Lower leg skin (tissue), 4 donors: ENCODE results near the gene RASGRP4. TPM values are rescaled to one million over a fixed set of nuclear protein-coding genes. Genes with fewer than 3 reads are reported as not detected.

Source experiments
- total RNA-seq, 4 donors: library from RNA; depleted of rRNA; stranded (reverse); fragments of >200 nt; gene quantifications; one replicate each; pipeline ENCODE4 v1.1.0, GENCODE V29; 2016

The RASGRP4 gene
- total RNA-seq, 4 donors from 2014 or later, result 1.3 to 2.3 (median 1.7) TPM

Other genes starting within 250 kb of the RASGRP4 start
- not detected for gene DPF1, start 202.0 kb downstream of the RASGRP4 start, total RNA-seq
- 10 to 100 TPM in 1 of 4 donors, 1 to 10 TPM in 3; 3.8 to 19.6 (median 7.1) TPM for gene PPP1R14A, start 169.8 kb downstream of the RASGRP4 start, total RNA-seq
- gene SPINT2, start 161.6 kb downstream of the RASGRP4 start, total RNA-seq, result 100 to 1,000 TPM; 401 to 505 (median 497) TPM
- 100 to 1,000 TPM; 373 to 601 (median 426) TPM for gene C19orf33, start 122.0 kb downstream of the RASGRP4 start, total RNA-seq
- gene YIF1B, start 110.3 kb downstream of the RASGRP4 start, total RNA-seq, result 10 to 100 TPM; 14.1 to 38.5 (median 25.5) TPM
- 10 to 100 TPM; 20.7 to 29.6 (median 25.5) TPM for gene KCNK6, start 106.4 kb downstream of the RASGRP4 start, total RNA-seq
- gene CATSPERG, start 90.4 kb downstream of the RASGRP4 start, total RNA-seq, result 1 to 10 TPM; 2.9 to 8.7 (median 5.1) TPM
- 100 to 1,000 TPM; 222 to 319 (median 311) TPM for gene PSMD8, start 51.6 kb downstream of the RASGRP4 start, total RNA-seq
- 1 to 10 TPM in 3 of 4 donors, under 1 TPM in 1; 0.36 to 1.9 (median 1.5) TPM for gene GGN, start 38.2 kb downstream of the RASGRP4 start, total RNA-seq
- 1 to 10 TPM in 2 of 4 donors, under 1 TPM in 2; 0.34 to 1.9 (median 1.1) TPM for gene SPRED3, start 37.5 kb downstream of the RASGRP4 start, total RNA-seq
- gene FAM98C, start 23.1 kb downstream of the RASGRP4 start, total RNA-seq, result 10 to 100 TPM; 53.6 to 68.5 (median 60.7) TPM
- gene RYR1, start 7.5 kb upstream of the RASGRP4 start, total RNA-seq, result 10 to 100 TPM in 3 of 4 donors, 1 to 10 TPM in 1; 8.4 to 35.1 (median 16.6) TPM
- gene MAP4K1, start 191.7 kb upstream of the RASGRP4 start, total RNA-seq, result 1 to 10 TPM in 3 of 4 donors, under 1 TPM in 1; 0.80 to 9.8 (median 5.6) TPM
- 100 to 1,000 TPM; 417 to 543 (median 453) TPM for gene EIF3K, start 193.0 kb upstream of the RASGRP4 start, total RNA-seq
- gene ACTN4, start 221.4 kb upstream of the RASGRP4 start, total RNA-seq, result 100 to 1,000 TPM; 411 to 572 (median 469) TPM